HEK293 (cell line): ENCODE results near the gene TRABD.

Experiments
- CTCF ChIP-seq: fragments of 450-650 bp; formaldehyde crosslinking; IDR thresholded peaks from 2 replicates; pipeline ENCODE4 v1.5.1; 2016; ENCODE audit warnings: missing biosample characterization, missing genetic modification characterization
- KLF16 ChIP-seq: fragments of 450-650 bp; formaldehyde crosslinking; IDR thresholded peaks from 2 replicates; pipeline ENCODE4 v1.5.1; 2017; ENCODE audit warnings: missing biosample characterization, missing genetic modification characterization
- MEIS1 ChIP-seq: sonication (generic); formaldehyde crosslinking; IDR thresholded peaks from 2 replicates; pipeline ENCODE4 v1.8.1; 2022; ENCODE audit warnings: missing genetic modification reagents, mild to moderate bottlenecking, borderline replicate concordance
- ZNF140 ChIP-seq: fragments of 450-650 bp; formaldehyde crosslinking; IDR thresholded peaks from 2 replicates; pipeline ENCODE4 v1.5.1; 2016; ENCODE audit warnings: missing biosample characterization, missing genetic modification characterization
- ZNF19 ChIP-seq: fragments of 450-650 bp; formaldehyde crosslinking; IDR thresholded peaks from 2 replicates; pipeline ENCODE4; 2016; ENCODE audit warnings: missing biosample characterization, missing genetic modification characterization, low read depth
- ZNF248 ChIP-seq: fragments of 450-650 bp; formaldehyde crosslinking; IDR thresholded peaks from 2 replicates; pipeline ENCODE4 v1.5.1; 2017; ENCODE audit warnings: missing biosample characterization, missing genetic modification characterization
- ZNF785 ChIP-seq: fragments of 450-650 bp; formaldehyde crosslinking; IDR thresholded peaks from 2 replicates; pipeline ENCODE4 v1.5.1; 2016; ENCODE audit warnings: missing biosample characterization, missing genetic modification characterization

- TF ChIP-seq MEIS1 (CRISPR knock-in tag) (no peak), CTCF (tag by site-specific recombination) (no peak), ZNF19 (no peak), ZNF248 (tag by site-specific recombination) (no peak), ZNF785 (tag by site-specific recombination) (no peak), ZNF140 (tag by site-specific recombination) (no peak), KLF16 (tag by site-specific recombination) (no peak)
Observed at GRCh38 chr22:50196256-50196655, 10.5 kb downstream of the TRABD start.
